Left kidney (tissue), 8 donors: ENCODE results near the gene MYH7. TPM values are rescaled to one million over a fixed set of nuclear protein-coding genes. Genes with fewer than 3 reads are reported as not detected.
A peak's percentile ranks its signal among the peaks of the same experiment; 100 is the strongest.
"Not testable (repeated sequence)": the region's sequence is repeated elsewhere in the genome, so short reads cannot be mapped to it uniquely, and the experiment has no call there.

Experiments
- DNase-seq: peaks from one replicate; pipeline ENCODE4 v3.0.0-alpha.2; 2013
- long read RNA-seq, 8 donors: transcript quantifications; one replicate each; lab custom pipeline, GENCODE V29; 2026
- polyA plus RNA-seq: library from polyadenylated mRNA; unstranded; fragments of 120-200 nt; gene quantifications from one replicate; pipeline ENCODE4 v1.2.1, GENCODE V29; 2013; ENCODE audit not compliant: insufficient read length

Gene MYH7
- polyA plus RNA-seq: 0.32 TPM
- long read RNA-seq, donor 1: 0 reads
- long read RNA-seq, donor 2: 0 reads
- long read RNA-seq, donor 3: 0 reads
- long read RNA-seq, donor 4: 0 reads
- long read RNA-seq, donor 5: 0 reads
- long read RNA-seq, donor 6: 0 reads
- long read RNA-seq, donor 7: 0 reads
- long read RNA-seq, donor 8: 0 reads

DNA sequence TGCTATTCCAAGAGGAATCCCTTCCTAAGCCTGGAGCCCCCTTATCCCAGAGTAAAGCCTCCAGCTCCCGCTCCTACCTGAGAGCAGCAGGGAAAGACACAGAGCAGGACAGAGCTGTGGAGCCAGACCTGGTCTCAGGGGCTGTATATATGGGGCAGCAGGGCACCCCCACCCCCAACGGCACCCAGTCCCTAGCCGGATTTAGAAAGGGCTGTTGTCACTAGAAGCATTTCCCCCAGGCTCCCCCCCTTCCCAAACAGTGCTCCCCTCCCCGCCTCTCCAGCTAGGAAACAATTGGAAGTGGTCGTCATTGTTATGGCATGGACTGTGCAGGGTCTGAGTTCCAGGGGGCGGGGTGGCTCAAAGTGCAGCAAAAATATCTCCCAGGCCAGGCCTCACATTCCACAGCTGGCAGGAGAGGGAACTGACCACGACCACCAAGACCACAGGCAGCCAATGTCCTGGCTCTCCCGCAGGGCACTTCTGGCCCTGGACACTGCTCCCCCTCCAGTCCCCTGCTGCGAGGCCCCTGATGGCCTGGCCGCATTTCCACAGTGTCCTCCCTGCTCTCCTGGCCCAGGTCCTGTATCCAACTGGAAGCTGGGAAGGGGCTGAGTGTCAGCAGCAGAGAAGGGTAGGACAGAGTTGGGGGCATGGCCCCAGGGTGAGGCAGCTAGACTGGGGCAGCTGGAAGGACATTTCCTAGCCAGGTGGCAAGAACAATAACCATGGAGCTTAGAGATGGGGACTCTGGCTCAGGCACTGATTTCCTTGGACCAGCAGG is at the start of gene MYH7:
MYH7 (minus strand) TSS at position 118 of the 784 bp plus-strand sequence. CDS start 1,928 bp downstream, outside the sequence.
- DNase-seq: no peak

DNA sequence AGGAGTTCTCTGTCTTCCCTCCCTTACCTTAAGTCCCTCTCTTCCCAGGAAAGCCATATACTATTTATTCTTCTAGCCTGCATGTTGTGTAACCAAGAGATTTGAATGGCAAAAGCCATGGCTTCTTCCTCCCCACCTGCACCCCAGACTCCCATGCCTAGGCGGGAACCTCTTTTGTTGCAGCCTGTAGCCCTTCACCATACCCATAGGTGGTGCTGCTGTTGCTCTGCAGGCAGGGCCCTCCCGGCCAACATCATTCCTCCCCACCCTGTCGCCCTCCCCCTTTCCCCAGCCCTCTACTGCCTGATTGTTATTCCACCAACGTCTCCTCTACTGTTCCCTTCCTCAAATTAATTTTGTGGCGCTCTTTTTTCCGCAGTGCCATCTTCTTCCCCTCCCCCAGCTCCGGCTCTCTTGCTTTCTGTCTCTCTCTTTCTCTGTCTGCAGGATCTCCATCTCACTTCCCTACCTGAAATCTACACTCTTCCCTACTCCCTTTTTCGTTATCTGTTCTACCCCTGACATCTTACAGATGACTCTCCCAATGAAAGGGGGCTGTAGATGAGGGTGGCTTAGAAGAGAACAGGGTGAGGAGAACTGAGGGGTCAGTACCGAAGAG is 47.9 kb upstream of the MYH7 start:
- no peak for DNase-seq

DNA sequence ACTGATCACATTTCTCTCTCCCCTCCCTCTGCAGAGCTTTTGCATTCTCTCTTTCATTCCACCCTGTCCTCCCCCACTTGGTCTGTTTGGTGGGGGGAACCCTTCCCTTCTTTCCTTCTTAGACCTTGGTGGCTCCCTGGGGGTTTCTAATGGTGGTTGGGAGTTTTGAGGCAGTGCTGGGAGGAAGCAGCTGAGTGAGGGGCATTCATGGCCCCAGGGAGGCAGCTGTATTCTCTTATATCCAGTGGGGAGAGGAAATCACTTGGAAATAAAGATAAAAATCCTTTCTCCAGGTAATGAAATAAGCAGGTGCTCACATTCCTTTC is 47.3 kb upstream of the MYH7 start:
- no peak for DNase-seq

DNA sequence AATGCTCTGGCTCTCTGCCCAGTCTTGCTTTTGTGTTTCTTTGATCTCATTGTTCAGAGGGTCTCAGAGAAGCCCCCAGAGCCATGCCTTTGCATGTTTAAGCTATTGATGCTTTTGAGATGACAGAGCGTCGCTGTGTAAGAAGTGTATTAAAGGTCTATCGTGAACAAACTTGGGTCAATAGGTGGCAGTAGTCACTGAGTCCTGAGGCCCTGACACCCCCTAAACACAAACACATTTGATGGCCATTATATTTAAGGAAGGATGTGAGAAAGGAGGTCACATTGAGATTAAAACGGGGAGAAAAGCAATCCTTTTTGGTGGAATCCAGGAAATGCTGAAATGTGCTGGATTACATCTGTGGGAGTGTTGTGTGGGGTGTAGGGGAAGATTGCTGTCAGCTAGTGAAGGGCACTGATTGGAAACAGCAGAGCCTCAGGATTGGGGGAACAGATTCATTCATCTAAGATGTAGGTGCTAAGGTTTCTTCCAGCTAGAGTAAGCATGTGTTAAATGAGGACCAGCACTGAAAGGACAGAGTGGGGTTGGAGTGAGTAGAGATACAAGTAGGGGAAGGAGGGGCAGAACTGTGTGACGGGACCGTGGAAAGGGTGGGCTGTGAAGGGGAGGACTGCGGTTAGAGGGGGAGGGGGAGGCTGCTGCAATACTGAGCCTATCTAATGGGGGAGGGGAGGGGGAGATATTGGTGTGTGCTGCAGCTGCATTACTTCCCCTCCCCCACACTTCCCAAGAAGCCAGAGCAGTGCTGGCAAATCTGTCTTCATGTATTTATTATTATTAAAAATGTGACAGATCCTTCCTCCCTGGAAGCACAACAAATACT is 46.7 kb upstream of the MYH7 start:
- no peak for DNase-seq

DNA sequence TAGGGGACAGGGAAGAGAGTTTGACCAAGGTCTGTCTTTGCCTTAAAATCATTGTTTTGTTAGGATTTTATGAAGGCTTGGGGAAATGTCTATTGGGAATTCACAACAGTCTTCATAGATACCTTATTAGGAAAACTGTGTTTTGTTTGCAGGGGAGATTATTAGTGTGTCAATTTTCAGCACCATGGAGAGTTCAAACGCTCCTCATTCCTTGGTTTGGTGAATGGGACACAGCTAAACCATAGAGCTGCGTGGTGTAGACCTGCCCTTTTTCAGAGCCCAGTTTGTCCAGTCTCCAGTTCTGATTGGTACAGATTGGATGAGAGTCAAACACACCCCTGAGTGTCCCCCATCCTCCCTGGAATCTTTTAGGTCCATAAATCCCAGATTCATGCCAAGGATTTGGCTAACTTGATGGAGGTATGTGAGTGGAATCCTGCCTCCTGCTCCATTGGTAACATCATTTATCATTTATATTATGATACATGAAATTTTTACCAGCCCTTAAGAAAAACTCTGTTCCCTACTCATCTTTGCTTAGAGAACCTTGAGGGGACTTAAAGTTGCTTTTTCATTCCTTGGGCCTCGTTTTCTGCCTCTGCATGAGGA is 46.0 kb upstream of the MYH7 start:
- DNase-seq: peak; percentile 37

DNA sequence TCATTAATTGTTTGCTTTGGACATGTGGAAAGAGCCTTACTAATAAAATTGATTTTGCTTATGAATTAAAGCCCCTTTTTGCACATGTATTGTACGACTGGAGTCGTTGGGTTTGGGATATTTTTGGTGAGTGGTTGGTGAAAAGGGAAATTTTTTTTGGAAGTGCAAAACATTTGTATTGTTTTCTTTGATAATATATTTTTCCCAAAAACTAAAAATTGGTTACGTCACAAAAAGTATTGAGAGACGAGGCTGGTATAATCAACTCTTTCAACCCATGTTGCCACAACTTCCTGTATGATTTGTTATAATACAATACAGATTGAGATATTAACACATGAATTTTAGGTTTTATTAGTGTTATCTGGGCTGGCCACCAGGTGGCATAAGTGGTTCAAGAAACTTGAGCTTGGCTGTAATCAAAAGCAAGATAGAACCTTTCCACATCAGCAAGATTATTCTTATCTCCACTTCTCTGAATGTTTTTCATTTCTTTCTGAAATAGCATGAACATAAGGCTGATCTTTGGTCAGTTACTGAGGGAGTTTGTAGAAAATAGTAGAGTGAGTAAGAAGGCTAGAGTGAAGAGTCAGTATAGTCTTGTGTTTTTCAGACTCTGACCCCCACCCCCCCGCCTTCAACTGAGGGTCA is 42.8 kb upstream of the MYH7 start:
- peak; percentile 50 for DNase-seq

DNA sequence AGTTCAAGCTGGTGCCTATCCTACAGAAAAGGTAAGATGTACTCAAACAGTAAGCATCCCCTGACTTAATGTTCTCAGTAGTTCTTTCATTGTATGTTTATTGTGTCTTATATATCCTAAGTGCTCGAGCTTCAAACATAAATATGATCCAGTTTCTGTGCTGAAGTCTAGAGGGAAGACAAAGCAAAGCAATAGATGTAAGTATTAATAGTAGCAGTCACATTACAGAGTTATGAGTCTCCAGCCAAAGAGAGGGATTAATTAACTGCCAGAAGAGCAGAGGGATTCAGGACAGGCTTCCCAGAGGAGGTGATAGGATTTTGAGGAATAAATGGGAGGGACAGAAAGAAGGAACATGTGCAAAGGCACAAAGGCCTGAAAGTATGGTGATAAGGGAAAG is 35.5 kb upstream of the MYH7 start:
- no peak for DNase-seq

DNA sequence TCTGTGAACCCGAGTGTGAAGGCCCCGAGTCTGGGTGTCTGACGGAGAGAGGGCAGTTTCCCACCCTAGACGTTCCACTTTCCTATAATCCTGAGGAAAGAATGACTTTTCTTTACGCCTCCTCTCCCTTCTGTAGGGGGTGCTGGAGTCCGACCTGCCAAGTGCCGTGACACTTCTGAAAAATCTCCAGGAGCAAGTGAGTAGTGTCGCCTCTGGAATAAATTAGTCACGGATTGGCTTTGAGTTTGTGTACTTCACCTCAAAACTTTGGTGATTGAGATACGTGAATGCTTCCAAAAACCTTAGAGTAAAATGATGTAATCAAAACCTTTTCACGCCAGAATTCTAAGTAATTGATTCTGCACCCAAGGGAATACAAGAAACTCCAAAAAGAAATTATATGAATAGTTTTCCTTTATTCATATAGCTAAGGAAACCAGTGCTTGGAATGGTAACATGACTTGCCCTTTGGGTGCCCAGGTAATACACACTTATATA is 34.5 kb upstream of the MYH7 start:
- DNase-seq: no peak

DNA sequence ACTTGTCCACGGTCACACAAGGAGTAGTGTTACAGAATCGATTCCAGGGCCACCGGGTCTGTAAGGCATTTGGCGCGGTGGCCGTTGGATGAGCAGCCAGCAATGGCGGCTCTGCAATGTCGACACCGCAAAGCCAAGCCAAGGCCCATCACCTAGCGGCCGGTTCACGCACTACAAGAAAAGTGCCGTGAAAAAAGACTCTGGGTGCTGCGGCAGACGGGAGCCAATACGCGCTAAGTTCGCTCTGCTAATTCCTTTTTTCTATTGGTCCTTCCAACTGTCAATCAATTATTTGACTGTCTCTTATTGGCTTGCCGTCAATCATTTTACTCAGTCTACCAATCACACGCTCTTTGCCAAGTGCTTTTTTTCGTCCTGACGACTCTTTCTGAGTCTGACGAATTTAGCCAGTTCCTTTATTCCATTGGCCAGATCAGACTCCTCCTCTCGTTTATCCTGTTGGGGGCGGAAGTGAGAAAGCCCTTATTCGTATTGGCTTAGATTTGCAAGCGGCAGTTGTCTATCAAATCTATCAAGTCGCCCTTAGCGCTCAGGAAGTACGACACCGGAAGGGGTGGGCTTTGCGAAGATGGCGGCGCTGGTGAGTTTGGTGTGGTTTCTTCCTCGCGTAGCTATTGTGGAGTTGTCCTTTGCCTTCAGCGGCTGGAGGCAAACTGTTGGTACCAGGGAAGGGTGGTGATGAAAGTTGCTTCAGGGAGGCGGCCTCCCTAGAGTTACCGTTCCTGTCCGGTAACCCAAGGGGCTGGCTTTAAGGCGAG is 33.9 kb upstream of the MYH7 start, which contains the start of gene NGDN:
NGDN (plus strand) TSS at position 577 of the 779 bp plus-strand sequence; CDS start at position 590, 13 bp downstream.
- peak; percentile 100 for DNase-seq

DNA sequence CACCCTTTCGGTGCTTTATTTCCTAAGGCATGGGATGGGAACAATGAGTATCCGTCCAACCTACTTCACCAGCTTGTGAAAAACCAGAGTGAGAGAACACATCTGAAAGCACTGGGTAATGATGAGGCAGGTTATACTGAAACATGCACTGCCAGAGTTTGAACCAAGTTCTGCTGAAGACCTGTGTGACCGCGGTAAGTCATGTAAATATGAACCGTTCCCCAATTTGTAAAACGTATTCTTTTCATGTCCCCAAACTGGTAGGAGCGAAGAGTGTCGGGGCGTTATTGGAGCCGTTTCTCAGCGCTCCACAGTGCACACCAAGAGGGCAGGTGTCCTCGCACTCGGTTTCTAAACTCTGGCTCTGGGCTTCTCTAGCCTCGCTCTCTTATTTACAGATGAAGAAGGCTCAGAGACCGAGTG is 33.3 kb upstream of the MYH7 start:
- no peak for DNase-seq

DNA sequence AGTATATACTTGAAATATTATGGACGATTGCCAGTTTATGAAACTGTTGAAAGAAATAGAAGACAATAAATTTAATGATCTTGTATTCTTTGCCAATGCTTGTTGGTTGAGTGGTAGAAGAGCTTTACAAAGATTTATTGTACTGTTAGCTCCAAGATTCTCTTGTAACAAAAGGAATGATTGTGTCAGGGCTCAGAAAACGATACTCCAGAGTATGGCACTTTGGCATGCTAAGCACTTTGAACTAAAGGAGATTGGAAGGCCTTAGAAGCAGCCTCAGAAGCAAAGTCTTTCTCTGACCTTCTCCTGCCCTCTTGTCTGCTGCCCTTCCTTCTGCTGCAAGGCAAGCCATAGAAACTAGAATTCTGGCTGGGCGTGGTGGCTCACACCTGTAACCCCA is 29.8 kb upstream of the MYH7 start:
- no peak for DNase-seq

DNA sequence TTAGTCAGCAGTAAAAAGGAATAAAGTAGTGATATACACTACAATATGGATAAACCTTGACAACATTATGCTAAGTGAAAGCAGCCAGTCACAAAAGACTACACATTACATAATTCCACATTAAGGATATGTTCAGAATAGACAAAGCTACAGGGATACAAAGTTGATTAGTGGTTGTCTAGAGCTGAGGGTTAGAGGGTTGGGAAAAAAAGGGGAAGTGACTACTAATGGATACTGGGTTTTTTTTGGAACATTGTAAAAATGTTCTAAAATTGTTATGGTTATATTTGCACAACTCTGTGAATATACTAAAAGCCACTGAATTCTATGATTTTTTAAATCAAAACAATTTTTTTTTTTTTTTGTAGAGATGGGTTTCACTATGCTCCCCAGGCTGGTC is 29.2 kb upstream of the MYH7 start:
- DNase-seq: no peak

DNA sequence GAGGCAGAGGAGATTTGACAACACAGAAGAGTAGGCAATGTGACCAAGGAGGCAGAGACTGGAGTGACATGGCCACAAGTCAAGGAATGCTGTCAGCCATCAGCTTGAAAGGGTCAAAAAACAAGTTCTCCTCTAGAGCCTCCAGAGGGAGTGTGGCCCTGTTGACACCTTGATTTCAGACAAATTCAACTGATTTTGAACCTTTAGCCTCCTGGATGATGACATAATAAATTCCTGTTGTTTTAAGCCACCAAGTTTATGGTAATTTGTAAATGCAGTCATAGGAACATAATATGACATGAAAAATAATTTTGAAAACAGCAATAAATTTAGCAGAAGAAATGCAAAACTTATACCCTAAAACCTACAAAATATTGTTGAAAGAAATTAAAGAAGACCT is 25.5 kb upstream of the MYH7 start:
- no peak for DNase-seq

DNA sequence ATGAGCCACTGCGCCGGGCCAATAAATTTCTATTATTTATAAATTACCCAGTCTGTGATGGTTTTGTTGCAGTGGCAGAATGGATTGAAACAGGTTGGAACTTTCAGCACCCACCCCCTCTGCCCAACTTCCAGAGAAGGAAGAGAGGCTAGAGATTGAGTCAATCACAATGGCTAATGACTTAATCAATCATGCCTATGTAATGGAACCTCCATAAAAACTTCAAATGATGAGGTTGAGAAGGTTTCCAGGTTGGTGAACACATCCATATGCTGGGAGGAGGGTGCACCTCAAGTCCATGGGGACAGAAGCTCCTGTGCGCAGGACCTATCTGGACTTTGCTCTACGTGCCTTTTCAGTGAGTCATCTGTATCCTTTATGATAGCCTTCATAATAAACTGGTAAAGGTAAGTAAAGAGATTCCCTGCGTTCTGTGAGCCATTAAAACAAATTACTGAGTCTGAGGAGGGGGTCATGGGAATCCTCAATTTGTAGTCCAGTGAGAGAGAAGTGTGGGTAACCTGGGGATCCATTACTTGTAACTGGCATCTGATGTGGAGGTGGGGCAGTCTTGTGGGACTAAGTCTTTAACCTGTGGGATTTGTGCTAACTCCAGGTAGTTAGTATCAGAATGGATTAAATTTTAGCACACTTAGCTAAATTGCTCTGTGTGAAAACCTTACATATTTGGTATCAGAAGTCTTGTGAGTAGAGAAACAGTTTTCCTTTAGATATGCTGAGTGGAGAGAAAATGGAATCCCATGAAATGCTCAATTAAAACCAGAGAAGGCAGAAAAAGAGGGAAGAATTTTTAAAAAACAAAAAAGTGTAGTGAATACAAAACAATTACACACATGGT is 22.4 kb upstream of the MYH7 start:
- DNase-seq: no peak

DNA sequence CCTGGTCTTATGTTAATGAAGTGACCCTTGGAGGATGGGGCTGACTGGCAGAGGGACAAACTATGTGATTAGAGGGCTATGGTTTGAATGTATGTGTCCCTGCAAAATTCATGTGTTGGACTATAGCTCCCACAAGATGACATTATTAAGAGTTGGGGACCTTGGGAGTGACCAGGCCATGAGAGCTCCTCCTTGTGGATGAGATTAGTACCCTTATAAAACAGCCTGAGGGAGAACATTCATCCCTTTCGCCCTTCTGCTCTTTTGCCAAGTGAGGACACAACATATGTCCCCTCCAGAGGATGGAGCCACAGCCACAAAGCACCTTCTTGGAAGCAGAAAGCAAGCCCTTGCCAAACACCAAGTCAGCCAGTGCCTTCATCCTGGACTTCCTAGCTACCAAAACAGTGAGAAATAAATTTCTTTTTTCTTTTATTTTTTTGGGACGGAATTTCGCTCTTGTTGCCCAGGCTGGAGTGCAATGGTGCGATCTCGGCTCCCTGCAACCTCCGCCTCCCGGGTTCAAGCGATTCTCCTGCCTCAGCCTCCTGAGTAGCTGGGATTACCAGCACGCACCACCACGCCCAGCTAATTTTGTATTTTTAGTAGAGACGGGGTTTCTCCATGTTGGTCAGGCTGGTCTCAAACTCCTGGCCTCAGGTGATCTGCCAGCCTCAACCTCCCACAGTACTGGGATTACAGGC is 21.6 kb upstream of the MYH7 start:
- DNase-seq: not testable (repeated sequence)

DNA sequence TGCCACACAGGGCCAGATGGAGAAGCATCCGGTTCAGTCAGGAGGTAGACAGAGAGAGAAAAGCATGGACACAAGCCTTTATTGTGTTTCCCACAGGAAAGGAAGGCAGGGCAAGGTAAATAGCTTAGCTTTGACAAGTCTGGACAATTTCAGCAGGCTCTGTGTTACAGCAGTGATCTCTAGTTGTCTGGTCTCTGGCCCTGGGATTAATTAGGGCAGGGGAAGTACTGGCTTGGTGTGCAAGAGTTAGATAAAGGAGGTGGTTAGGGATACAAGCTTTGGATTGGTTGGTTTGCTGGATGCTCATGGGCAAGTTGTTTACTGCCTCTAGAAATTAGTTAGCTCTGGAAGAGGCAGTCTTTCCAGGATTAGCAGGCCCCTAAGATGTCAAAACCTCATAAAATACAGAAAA is 19.0 kb upstream of the MYH7 start:
- no peak for DNase-seq

DNA sequence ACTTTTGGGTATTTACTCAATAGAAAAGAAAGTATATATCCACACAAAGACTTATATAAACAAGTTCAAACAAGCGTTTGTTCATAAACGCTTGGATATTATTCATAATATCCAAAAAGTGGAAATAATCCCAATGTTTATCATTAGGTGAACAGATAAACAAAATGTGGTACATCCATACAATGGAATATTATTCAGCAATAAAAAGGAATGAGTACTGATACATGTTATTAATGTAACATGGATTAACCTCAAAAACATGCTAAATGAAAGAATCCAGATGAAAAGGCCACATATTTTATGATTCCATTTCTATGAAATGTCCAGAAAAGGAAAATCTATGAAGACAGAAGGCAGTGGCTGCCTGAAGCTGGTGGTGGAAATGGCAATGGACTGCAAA is 16.8 kb upstream of the MYH7 start:
- DNase-seq: no peak

DNA sequence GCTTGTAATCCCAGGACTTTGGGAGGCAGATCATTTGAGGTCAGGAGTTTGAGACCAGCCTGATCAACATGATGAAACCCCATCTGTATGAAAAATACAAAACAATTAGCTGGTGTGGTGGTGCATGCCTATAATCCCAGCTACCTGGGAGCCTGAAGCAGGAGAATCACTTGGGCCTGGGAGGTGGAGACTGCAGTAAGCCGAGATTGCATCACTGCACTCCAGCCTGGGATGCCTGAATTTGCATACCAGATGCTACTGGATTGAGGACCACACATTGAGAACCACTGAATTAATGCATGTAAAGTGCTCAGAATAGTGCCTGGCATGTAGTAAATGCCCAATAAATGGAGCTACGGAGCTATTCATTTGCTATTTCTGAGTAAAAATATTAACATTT is 14.9 kb upstream of the MYH7 start:
- DNase-seq: no peak

DNA sequence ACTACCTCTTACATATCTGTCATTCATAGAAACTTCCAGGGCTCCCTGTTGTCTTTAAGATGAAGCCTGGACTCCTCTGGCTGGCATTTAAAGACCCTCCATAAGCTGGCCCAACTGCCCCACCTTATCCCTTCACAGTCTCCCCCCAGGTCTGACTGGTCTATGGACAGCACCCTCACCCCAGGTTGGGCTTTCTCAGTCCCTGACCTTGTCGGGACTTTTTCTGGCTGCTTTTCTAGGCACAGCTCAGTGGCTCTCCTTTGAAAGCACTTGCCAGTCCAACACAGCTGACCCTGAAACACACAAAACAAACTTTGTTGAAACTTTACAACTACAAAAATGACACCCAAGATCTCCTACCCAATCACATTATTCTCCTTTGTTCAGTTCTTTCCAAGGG is 13.9 kb upstream of the MYH7 start:
- no peak for DNase-seq
